ENCODE measurements around the gene GTF2F2.

The GTF2F2 gene

GRCh38 chr13:45108716-45109101 is 11.6 kb upstream of the GTF2F2 start:
- Histone ChIP-seq H3K27me3 (ENCODE audit: insufficient read depth, low read length) (no peaks in the 10 kb centered on the region), H3K9ac (ENCODE audit: low read length) (no peak overlapping the region), H3F3A (ENCODE audit: insufficient read depth, low read length) (no peaks in the 10 kb centered on the region), H3K9me2 (ENCODE audit: low read depth, low read length) (no peaks in the 10 kb centered on the region), H3K4me3 (ENCODE audit: low read depth, low read length, poor library complexity, severe bottlenecking) (no peak overlapping the region), H3K27ac (ENCODE audit: low read depth, low read length, poor library complexity, severe bottlenecking) (no peak overlapping the region), H3K9me3 (ENCODE audit: low read length) (no peaks in the 10 kb centered on the region), H4K20me1 (ENCODE audit: insufficient read depth, low read length) (no peaks in the 10 kb centered on the region), H3K4me1 (ENCODE audit: insufficient read depth, low read length, severe bottlenecking) (no peaks in the 10 kb centered on the region), H3K4me2 (ENCODE audit: low read length) (no peak overlapping the region), H3K79me2 (ENCODE audit: insufficient read depth, low read length) (no peaks in the 10 kb centered on the region), H2AFZ (ENCODE audit: low read length) (no peak overlapping the region), H3K36me3 (ENCODE audit: insufficient read depth, low read length) (no peaks in the 10 kb centered on the region)
- TF ChIP-seq CTCF (IDR thresholded peaks at IDR 0.05; ENCODE audit: low read length) (no peak), EZH2 (IDR thresholded peaks at IDR 0.05; ENCODE audit: borderline replicate concordance, low read length) (no peak)

GRCh38 chr13:45109102-45109720 is 11.1 kb upstream of the GTF2F2 start:
- no peaks in the 10 kb centered on the region for H3K79me2 ChIP-seq (ENCODE audit: insufficient read depth, low read length)
- H3F3A ChIP-seq (ENCODE audit: insufficient read depth, low read length) = no peaks in the 10 kb centered on the region
- TF ChIP-seq CTCF (IDR thresholded peaks at IDR 0.05; ENCODE audit: low read length) (no peak), EZH2 (IDR thresholded peaks at IDR 0.05; ENCODE audit: borderline replicate concordance, low read length) (no peak)
- no peaks in the 10 kb centered on the region for H4K20me1 ChIP-seq (ENCODE audit: insufficient read depth, low read length)
- H3K4me1 ChIP-seq (ENCODE audit: insufficient read depth, low read length, severe bottlenecking) = no peaks in the 10 kb centered on the region
- H3K27ac ChIP-seq (ENCODE audit: low read depth, low read length, poor library complexity, severe bottlenecking) = no peak overlapping the region
- no peaks in the 10 kb centered on the region for H3K36me3 ChIP-seq (ENCODE audit: insufficient read depth, low read length)
- H3K9ac ChIP-seq (ENCODE audit: low read length) = no peak overlapping the region
- no peaks in the 10 kb centered on the region for H3K9me3 ChIP-seq (ENCODE audit: low read length)
- H3K4me3 ChIP-seq (ENCODE audit: low read depth, low read length, poor library complexity, severe bottlenecking) = no peak overlapping the region
- no peak overlapping the region for H2AFZ ChIP-seq (ENCODE audit: low read length)
- H3K9me2 ChIP-seq (ENCODE audit: low read depth, low read length) = no peaks in the 10 kb centered on the region
- no peak overlapping the region for H3K4me2 ChIP-seq (ENCODE audit: low read length)
- no peaks in the 10 kb centered on the region for H3K27me3 ChIP-seq (ENCODE audit: insufficient read depth, low read length)

- no peaks in the 10 kb centered on the region for H3K79me2 ChIP-seq (ENCODE audit: insufficient read depth, low read length)
- H3K4me2 ChIP-seq (ENCODE audit: low read length) = no peak overlapping the region
- TF ChIP-seq CTCF (IDR thresholded peaks at IDR 0.05; ENCODE audit: low read length) = no peak
- no peak for TF ChIP-seq EZH2 (IDR thresholded peaks at IDR 0.05; ENCODE audit: borderline replicate concordance, low read length)
- no peaks in the 10 kb centered on the region for H3K9me2 ChIP-seq (ENCODE audit: low read depth, low read length)
- no peak overlapping the region for H3K9ac ChIP-seq (ENCODE audit: low read length)
- no peaks in the 10 kb centered on the region for H3K36me3 ChIP-seq (ENCODE audit: insufficient read depth, low read length)
- H3K9me3 ChIP-seq (ENCODE audit: low read length) = no peaks in the 10 kb centered on the region
- no peaks in the 10 kb centered on the region for H3F3A ChIP-seq (ENCODE audit: insufficient read depth, low read length)
- H3K4me3 ChIP-seq (ENCODE audit: low read depth, low read length, poor library complexity, severe bottlenecking) = no peak overlapping the region
- H3K27ac ChIP-seq (ENCODE audit: low read depth, low read length, poor library complexity, severe bottlenecking) = no peak overlapping the region
- no peaks in the 10 kb centered on the region for H3K4me1 ChIP-seq (ENCODE audit: insufficient read depth, low read length, severe bottlenecking)
- no peaks in the 10 kb centered on the region for H3K27me3 ChIP-seq (ENCODE audit: insufficient read depth, low read length)
- no peaks in the 10 kb centered on the region for H4K20me1 ChIP-seq (ENCODE audit: insufficient read depth, low read length)
- no peak overlapping the region for H2AFZ ChIP-seq (ENCODE audit: low read length)
Measured at GRCh38 chr13:45113233-45114224, 6.8 kb upstream of the GTF2F2 start.

Measured in OCI-LY1 (cell line).